Neural cell (in vitro differentiated cells): ENCODE measurements around the gene CCDC106. TPM values are rescaled to one million over a fixed set of nuclear protein-coding genes. Genes with fewer than 3 reads are reported as not detected.

Source experiments
- H2AFZ ChIP-seq: fragments of 200-600, 300-800 bp; sonication (generic), shearing (Covaris generic); 2 replicates; pipeline ENCODE4 v1.6.0; 2014; ENCODE audit warnings: low read depth, mild to moderate bottlenecking, antibody characterized with exemption, low read length, moderate library complexity
- H3F3A ChIP-seq: fragments of 200-600 bp; shearing (Covaris generic); 2 replicates; pipeline ENCODE4 v1.6.1; 2016; ENCODE audit warnings: mild to moderate bottlenecking, moderate library complexity, mixed read lengths, antibody characterized with exemption, low read length; ENCODE audit not compliant: insufficient read depth, poor library complexity, severe bottlenecking
- H3K27ac ChIP-seq: fragments of 200-600, 300-800 bp; sonication (generic), shearing (Covaris generic); 2 replicates; pipeline ENCODE4 v1.5.1; 2014; ENCODE audit warnings: mild to moderate bottlenecking, low read length, moderate library complexity
- H3K27me3 ChIP-seq: fragments of 300-800, 200-600 bp; sonication (generic), shearing (Covaris generic); 2 replicates; pipeline ENCODE4 v1.6.0; 2014; ENCODE audit warnings: mild to moderate bottlenecking, low read depth, low read length, moderate library complexity; ENCODE audit not compliant: insufficient read depth
- H3K36me3 ChIP-seq: fragments of 300-800, 200-600 bp; sonication (generic), shearing (Covaris generic); 2 replicates; pipeline ENCODE4 v1.5.1; 2014; ENCODE audit warnings: mild to moderate bottlenecking, antibody characterized with exemption, low read length, moderate library complexity; ENCODE audit not compliant: insufficient read depth
- H3K4me2 ChIP-seq: fragments of 300-800, 200-600 bp; sonication (generic), shearing (Covaris generic); 2 replicates; pipeline ENCODE4 v1.6.0; 2014; ENCODE audit warnings: mild to moderate bottlenecking, low read length
- H3K4me3 ChIP-seq: fragments of 300-800, 200-600 bp; sonication (generic), shearing (Covaris generic); 2 replicates; pipeline ENCODE4 v1.5.1; 2014; ENCODE audit warnings: mild to moderate bottlenecking, low read length, moderate library complexity
- H3K79me2 ChIP-seq: fragments of 200-600 bp; shearing (Covaris generic); replicated peaks from 2 replicates; pipeline ENCODE4 v1.6.0; 2014; ENCODE audit warnings: mild to moderate bottlenecking, low read length, moderate library complexity; ENCODE audit not compliant: insufficient read depth
- H3K9ac ChIP-seq: fragments of 300-800, 200-600 bp; sonication (generic), shearing (Covaris generic); 2 replicates; pipeline ENCODE4 v1.6.1; 2016; ENCODE audit warnings: mild to moderate bottlenecking, low read length, mixed read lengths
- H3K9me2 ChIP-seq: fragments of 200-600 bp; shearing (Covaris generic); 2 replicates; pipeline ENCODE4 v1.6.1; 2016; ENCODE audit warnings: mild to moderate bottlenecking, low read length, mixed read lengths; ENCODE audit not compliant: insufficient read depth
- H3K9me3 ChIP-seq: fragments of 200-600, 300-800 bp; sonication (generic), shearing (Covaris generic); 2 replicates; pipeline ENCODE4 v1.6.1; 2016; ENCODE audit warnings: mild to moderate bottlenecking, mixed run types, low read length, moderate library complexity, mixed read lengths
- H4K20me1 ChIP-seq: fragments of 200-600 bp; shearing (Covaris generic); 2 replicates; pipeline ENCODE4 v1.6.1; 2016; ENCODE audit warnings: mild to moderate bottlenecking, mixed run types; ENCODE audit not compliant: insufficient read depth
- EP300 ChIP-seq: fragments of 450-650 bp; conservative IDR thresholded peaks from 2 replicates; pipeline ENCODE4 v1.6.1; 2014; ENCODE audit warnings: antibody characterized with exemption, mild to moderate bottlenecking, moderate library complexity; ENCODE audit not compliant: poor library complexity, severe bottlenecking
- EZH2 ChIP-seq: fragments of 200-600, 300-800 bp; shearing (Covaris generic), sonication (generic); IDR thresholded peaks from 2 replicates; pipeline ENCODE4 v1.6.1; 2014; ENCODE audit warnings: antibody characterized with exemption, low read length, borderline replicate concordance, mild to moderate bottlenecking; ENCODE audit not compliant: insufficient read depth, poor library complexity, severe bottlenecking
- MXI1 ChIP-seq: fragments of 450-650 bp; conservative IDR thresholded peaks from 2 replicates; pipeline ENCODE4 v1.6.1; 2014; ENCODE audit warnings: antibody characterized with exemption, mild to moderate bottlenecking; ENCODE audit not compliant: poor library complexity, severe bottlenecking
- POLR2AphosphoS5 ChIP-seq: IDR thresholded peaks from 2 replicates; pipeline ENCODE4 v1.6.1; 2012
- RAD21 ChIP-seq: fragments of 450-650 bp; conservative IDR thresholded peaks from 2 replicates; pipeline ENCODE4 v1.6.1; 2014; ENCODE audit warnings: antibody characterized with exemption, mild to moderate bottlenecking, moderate library complexity
- SMC3 ChIP-seq: fragments of 450-650 bp; conservative IDR thresholded peaks from 2 replicates; pipeline ENCODE4 v1.6.1; 2014; ENCODE audit warnings: antibody characterized with exemption, mild to moderate bottlenecking, moderate library complexity; ENCODE audit not compliant: poor library complexity
- TAF1 ChIP-seq: IDR thresholded peaks from 2 replicates; pipeline ENCODE4 v1.6.1; 2012; ENCODE audit warnings: low read depth
- polyA plus RNA-seq: library from polyadenylated mRNA; depleted of rRNA; stranded (reverse); fragments of >200 nt; gene quantifications from 2 replicates; pipeline ENCODE4 v1.2.3, GENCODE V29; 2014
- TF ChIP-seq, protein P1 (sequence below): fragments of 450-650 bp; IDR thresholded peaks from 2 replicates; pipeline ENCODE4 v1.5.1; 2014; ENCODE audit warnings: antibody characterized with exemption, mild to moderate bottlenecking, moderate library complexity; ENCODE audit not compliant: poor library complexity, severe bottlenecking
- TF ChIP-seq, protein P2 (sequence below): IDR thresholded peaks from 2 replicates; pipeline ENCODE4 v1.6.1; 2012; ENCODE audit warnings: borderline replicate concordance

CCDC106 gene
- polyA plus RNA-seq, 1 donor from 2014 or later: 33.8 TPM

DNA sequence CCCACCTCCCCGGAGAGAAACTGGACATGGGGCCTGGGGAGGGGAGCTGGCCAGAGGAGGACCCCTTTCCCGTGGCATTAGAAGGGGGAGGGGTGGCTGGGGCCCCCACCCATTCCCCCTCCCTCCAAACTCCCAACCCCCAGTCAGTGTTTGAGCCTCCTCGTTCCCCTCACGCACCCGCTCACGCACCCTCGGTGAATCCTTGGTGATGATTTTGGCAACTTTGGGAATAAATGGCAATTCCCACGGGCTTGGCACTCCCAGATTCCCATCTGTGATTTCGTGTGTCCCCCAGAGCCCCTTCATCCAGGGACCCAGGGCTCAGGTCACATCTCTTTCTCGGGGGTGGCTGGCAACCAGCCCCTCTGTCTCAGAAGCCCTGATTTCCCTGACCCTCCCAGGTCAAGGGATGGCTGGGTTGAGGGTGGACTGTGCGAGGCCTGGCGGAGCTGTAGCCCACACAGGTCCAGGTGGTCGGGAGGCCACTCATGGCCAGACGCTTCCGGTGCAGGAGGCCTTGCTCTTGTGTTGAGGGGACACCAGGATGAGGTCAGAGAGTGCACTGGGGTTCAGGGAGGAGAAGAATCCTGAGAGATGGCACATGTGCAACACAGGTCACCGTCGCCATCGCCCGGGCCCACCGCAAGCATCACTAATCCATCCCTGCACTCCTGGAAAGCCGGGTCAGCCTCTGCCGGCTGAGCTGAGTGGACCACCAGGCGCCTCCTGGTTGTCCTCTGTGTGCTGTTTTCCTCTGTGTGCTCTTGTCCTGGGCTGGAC is 47.7 kb downstream of the CCDC106 start (continued):
- TF ChIP-seq, protein P1, sequence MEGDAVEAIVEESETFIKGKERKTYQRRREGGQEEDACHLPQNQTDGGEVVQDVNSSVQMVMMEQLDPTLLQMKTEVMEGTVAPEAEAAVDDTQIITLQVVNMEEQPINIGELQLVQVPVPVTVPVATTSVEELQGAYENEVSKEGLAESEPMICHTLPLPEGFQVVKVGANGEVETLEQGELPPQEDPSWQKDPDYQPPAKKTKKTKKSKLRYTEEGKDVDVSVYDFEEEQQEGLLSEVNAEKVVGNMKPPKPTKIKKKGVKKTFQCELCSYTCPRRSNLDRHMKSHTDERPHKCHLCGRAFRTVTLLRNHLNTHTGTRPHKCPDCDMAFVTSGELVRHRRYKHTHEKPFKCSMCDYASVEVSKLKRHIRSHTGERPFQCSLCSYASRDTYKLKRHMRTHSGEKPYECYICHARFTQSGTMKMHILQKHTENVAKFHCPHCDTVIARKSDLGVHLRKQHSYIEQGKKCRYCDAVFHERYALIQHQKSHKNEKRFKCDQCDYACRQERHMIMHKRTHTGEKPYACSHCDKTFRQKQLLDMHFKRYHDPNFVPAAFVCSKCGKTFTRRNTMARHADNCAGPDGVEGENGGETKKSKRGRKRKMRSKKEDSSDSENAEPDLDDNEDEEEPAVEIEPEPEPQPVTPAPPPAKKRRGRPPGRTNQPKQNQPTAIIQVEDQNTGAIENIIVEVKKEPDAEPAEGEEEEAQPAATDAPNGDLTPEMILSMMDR: no peak

DNA sequence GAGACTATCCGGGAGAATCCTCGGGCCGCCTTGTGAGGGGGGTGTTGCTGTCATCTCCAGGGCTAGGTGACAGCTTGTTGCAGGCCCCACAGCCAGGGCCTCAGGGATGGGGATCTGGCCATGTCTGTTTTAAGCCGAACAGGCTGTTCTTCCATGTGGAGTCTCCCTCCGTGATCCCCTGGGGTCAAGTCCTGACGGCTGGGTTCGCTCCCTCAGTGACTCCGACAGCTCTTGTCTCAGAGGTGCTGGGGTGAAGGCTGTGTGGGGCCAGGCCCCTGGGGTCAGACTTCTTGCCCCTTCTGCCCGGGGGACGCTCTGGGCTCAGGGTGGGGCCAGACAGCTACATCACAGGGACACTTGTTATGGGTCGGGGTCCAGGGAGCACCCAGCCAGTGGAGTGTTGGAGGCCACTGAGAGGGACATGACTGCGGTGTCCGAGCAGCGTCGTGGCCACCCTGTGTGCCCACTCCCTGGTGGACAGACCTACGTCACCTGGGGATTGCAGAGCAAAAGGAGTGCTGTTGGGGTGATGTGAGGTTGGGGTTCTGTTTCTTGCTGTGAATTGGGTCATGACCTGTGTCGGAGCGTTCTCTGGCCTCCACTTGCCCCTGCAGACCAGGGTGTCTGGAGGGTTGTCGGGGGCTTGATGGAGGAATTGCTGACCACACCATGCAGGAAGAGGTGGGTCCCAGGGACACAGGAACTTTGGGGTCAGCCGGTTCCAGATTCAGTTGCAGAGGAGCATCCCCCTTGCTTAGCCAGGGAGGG is 48.5 kb downstream of the CCDC106 start:
- Histone ChIP-seq H3K27me3 (no peaks in the 10 kb centered on the region), H3K79me2 (no peaks in the 10 kb centered on the region), H3K4me2 (no peak overlapping the region), H3K4me3 (no peak overlapping the region), H3K36me3 (no peaks in the 10 kb centered on the region), H3F3A (no peaks in the 10 kb centered on the region), H3K27ac (no peak overlapping the region), H3K9me2 (no peaks in the 10 kb centered on the region), H2AFZ (no peak overlapping the region), H3K9me3 (no peaks in the 10 kb centered on the region), H4K20me1 (no peaks in the 10 kb centered on the region), H3K9ac (no peak overlapping the region)
- no peak for TF ChIP-seq TAF1
- no peak for TF ChIP-seq MXI1
- TF ChIP-seq, protein P1: no peak
- TF ChIP-seq RAD21: no peak
- no peak for TF ChIP-seq SMC3
- TF ChIP-seq EZH2: no peak
- TF ChIP-seq POLR2AphosphoS5: no peak
- TF ChIP-seq, protein P2, sequence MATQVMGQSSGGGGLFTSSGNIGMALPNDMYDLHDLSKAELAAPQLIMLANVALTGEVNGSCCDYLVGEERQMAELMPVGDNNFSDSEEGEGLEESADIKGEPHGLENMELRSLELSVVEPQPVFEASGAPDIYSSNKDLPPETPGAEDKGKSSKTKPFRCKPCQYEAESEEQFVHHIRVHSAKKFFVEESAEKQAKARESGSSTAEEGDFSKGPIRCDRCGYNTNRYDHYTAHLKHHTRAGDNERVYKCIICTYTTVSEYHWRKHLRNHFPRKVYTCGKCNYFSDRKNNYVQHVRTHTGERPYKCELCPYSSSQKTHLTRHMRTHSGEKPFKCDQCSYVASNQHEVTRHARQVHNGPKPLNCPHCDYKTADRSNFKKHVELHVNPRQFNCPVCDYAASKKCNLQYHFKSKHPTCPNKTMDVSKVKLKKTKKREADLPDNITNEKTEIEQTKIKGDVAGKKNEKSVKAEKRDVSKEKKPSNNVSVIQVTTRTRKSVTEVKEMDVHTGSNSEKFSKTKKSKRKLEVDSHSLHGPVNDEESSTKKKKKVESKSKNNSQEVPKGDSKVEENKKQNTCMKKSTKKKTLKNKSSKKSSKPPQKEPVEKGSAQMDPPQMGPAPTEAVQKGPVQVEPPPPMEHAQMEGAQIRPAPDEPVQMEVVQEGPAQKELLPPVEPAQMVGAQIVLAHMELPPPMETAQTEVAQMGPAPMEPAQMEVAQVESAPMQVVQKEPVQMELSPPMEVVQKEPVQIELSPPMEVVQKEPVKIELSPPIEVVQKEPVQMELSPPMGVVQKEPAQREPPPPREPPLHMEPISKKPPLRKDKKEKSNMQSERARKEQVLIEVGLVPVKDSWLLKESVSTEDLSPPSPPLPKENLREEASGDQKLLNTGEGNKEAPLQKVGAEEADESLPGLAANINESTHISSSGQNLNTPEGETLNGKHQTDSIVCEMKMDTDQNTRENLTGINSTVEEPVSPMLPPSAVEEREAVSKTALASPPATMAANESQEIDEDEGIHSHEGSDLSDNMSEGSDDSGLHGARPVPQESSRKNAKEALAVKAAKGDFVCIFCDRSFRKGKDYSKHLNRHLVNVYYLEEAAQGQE: no peak
- TF ChIP-seq EP300: no peak
